Neuron (in vitro differentiated cells): Measurements from ENCODE around the gene TNNT2.

Experiments used
- H2AFZ ChIP-seq: one replicate; pipeline ENCODE4 v1.6.1; 2013; ENCODE audit warnings: low read depth, mild to moderate bottlenecking, inconsistent platforms, low read length, moderate library complexity
- H3K27me3 ChIP-seq: one replicate; pipeline ENCODE4 v1.6.1; 2013; ENCODE audit warnings: low read length; ENCODE audit not compliant: insufficient read depth
- H3K36me3 ChIP-seq: one replicate; pipeline ENCODE4 v1.6.1; 2013; ENCODE audit warnings: low read length; ENCODE audit not compliant: insufficient read depth
- H3K4me1 ChIP-seq: one replicate; pipeline ENCODE4 v1.6.1; 2013; ENCODE audit warnings: low read length; ENCODE audit not compliant: insufficient read depth
- H3K4me3 ChIP-seq: 2 replicates; pipeline ENCODE4 v1.5.1; 2013; ENCODE audit warnings: mild to moderate bottlenecking, low read length, moderate library complexity
- H3K9me3 ChIP-seq: one replicate; pipeline ENCODE4 v1.6.1; 2013; ENCODE audit warnings: low read length

TNNT2 gene

GRCh38 chr1:201356236-201356635 lies 21.2 kb downstream of the TNNT2 start:
- H3K27me3 ChIP-seq = no peaks in the 10 kb centered on the region

GRCh38 chr1:201355471-201355870 lies 22.0 kb downstream of the TNNT2 start:
- Histone ChIP-seq H3K4me1 (no peaks in the 10 kb centered on the region), H2AFZ (no peak overlapping the region), H3K4me3 (no peak overlapping the region), H3K27me3 (no peaks in the 10 kb centered on the region), H3K36me3 (no peaks in the 10 kb centered on the region), H3K9me3 (no peaks in the 10 kb centered on the region)

More at GRCh38 chr1:201356236-201356635, 21.2 kb downstream of the TNNT2 start:
- Histone ChIP-seq H3K4me1 (no peaks in the 10 kb centered on the region), H3K4me3 (no peak overlapping the region), H3K36me3 (no peaks in the 10 kb centered on the region), H2AFZ (no peak overlapping the region), H3K9me3 (no peaks in the 10 kb centered on the region)

- H3K4me3 ChIP-seq = no peak overlapping the region
- H3K27me3 ChIP-seq = no peaks in the 10 kb centered on the region
- no peaks in the 10 kb centered on the region for H3K4me1 ChIP-seq
- H2AFZ ChIP-seq = no peak overlapping the region
- no peaks in the 10 kb centered on the region for H3K36me3 ChIP-seq
- H3K9me3 ChIP-seq = no peaks in the 10 kb centered on the region
These were observed 22.6 kb downstream of the TNNT2 start for GRCh38 chr1:201354901-201355295.

- Histone ChIP-seq H3K27me3 (no peaks in the 10 kb centered on the region), H3K36me3 (no peaks in the 10 kb centered on the region), H2AFZ (no peak overlapping the region)
These were observed 23.2 kb downstream of the TNNT2 start for GRCh38 chr1:201354151-201354900.

GRCh38 chr1:201353186-201353940 lies 24.1 kb downstream of the TNNT2 start:
- no peaks in the 10 kb centered on the region for H3K27me3 ChIP-seq
- no peak overlapping the region for H3K4me3 ChIP-seq
- no peaks in the 10 kb centered on the region for H3K4me1 ChIP-seq
- no peak overlapping the region for H2AFZ ChIP-seq
- no peaks in the 10 kb centered on the region for H3K9me3 ChIP-seq
- no peaks in the 10 kb centered on the region for H3K36me3 ChIP-seq

More at GRCh38 chr1:201354151-201354900, 23.2 kb downstream of the TNNT2 start:
- Histone ChIP-seq H3K4me3 (no peak overlapping the region), H3K9me3 (no peaks in the 10 kb centered on the region), H3K4me1 (no peaks in the 10 kb centered on the region)

- no peaks in the 10 kb centered on the region for H3K4me1 ChIP-seq
- no peak overlapping the region for H2AFZ ChIP-seq
- H3K9me3 ChIP-seq = no peaks in the 10 kb centered on the region
- no peak overlapping the region for H3K4me3 ChIP-seq
- H3K27me3 ChIP-seq = no peaks in the 10 kb centered on the region
- H3K36me3 ChIP-seq = no peaks in the 10 kb centered on the region
These were observed 25.9 kb downstream of the TNNT2 start for GRCh38 chr1:201351617-201352016.

- Histone ChIP-seq H3K27me3 (no peaks in the 10 kb centered on the region), H3K4me3 (no peak overlapping the region), H3K9me3 (no peaks in the 10 kb centered on the region), H3K4me1 (no peaks in the 10 kb centered on the region), H3K36me3 (no peaks in the 10 kb centered on the region), H2AFZ (no peak overlapping the region)
These were observed 26.6 kb downstream of the TNNT2 start for GRCh38 chr1:201350884-201351283.

GRCh38 chr1:201350361-201350725 lies 27.1 kb downstream of the TNNT2 start:
- H3K27me3 ChIP-seq = no peaks in the 10 kb centered on the region
- H3K4me3 ChIP-seq = no peak overlapping the region
- H3K9me3 ChIP-seq = no peaks in the 10 kb centered on the region
- H2AFZ ChIP-seq = no peak overlapping the region
- H3K4me1 ChIP-seq = no peaks in the 10 kb centered on the region
- H3K36me3 ChIP-seq = no peaks in the 10 kb centered on the region

- H2AFZ ChIP-seq = no peak overlapping the region
- no peak overlapping the region for H3K4me3 ChIP-seq
- H3K9me3 ChIP-seq = no peaks in the 10 kb centered on the region
- peaks cover 3% of the 10 kb centered on the region for H3K27me3 ChIP-seq
- H3K36me3 ChIP-seq = no peaks in the 10 kb centered on the region
- H3K4me1 ChIP-seq = no peaks in the 10 kb centered on the region
These were observed 28.4 kb downstream of the TNNT2 start for GRCh38 chr1:201349092-201349491.

GRCh38 chr1:201348211-201348566 lies 29.3 kb downstream of the TNNT2 start:
- no peaks in the 10 kb centered on the region for H3K9me3 ChIP-seq
- no peak overlapping the region for H2AFZ ChIP-seq
- H3K4me1 ChIP-seq = no peaks in the 10 kb centered on the region
- no peak overlapping the region for H3K4me3 ChIP-seq
- peaks cover 3% of the 10 kb centered on the region for H3K27me3 ChIP-seq
- H3K36me3 ChIP-seq = no peaks in the 10 kb centered on the region

- peaks cover 3% of the 10 kb centered on the region for H3K27me3 ChIP-seq
- H3K4me3 ChIP-seq = no peak overlapping the region
- H3K4me1 ChIP-seq = no peaks in the 10 kb centered on the region
- no peaks in the 10 kb centered on the region for H3K36me3 ChIP-seq
- no peak overlapping the region for H2AFZ ChIP-seq
- no peaks in the 10 kb centered on the region for H3K9me3 ChIP-seq
These were observed 29.8 kb downstream of the TNNT2 start for GRCh38 chr1:201347498-201348210.

- no peaks in the 10 kb centered on the region for H3K36me3 ChIP-seq
- H2AFZ ChIP-seq = no peak overlapping the region
- no peaks in the 10 kb centered on the region for H3K4me1 ChIP-seq
- H3K4me3 ChIP-seq = no peak overlapping the region
- no peaks in the 10 kb centered on the region for H3K9me3 ChIP-seq
- H3K27me3 ChIP-seq = peaks cover 3% of the 10 kb centered on the region
These were observed 30.5 kb downstream of the TNNT2 start for GRCh38 chr1:201346987-201347386.

GRCh38 chr1:201346337-201346939 lies 31.0 kb downstream of the TNNT2 start:
- no peak overlapping the region for H3K4me3 ChIP-seq
- H3K4me1 ChIP-seq = no peaks in the 10 kb centered on the region
- H3K27me3 ChIP-seq = peaks cover 3% of the 10 kb centered on the region
- no peaks in the 10 kb centered on the region for H3K9me3 ChIP-seq
- H3K36me3 ChIP-seq = no peaks in the 10 kb centered on the region
- no peak overlapping the region for H2AFZ ChIP-seq
